OCI-LY1 (cell line): Measurements from ENCODE around the gene SH3BP4.

Experiments used
- CTCF ChIP-seq: fragments of 200-600 bp; sonication (generic), shearing (Covaris generic); IDR thresholded peaks from 2 replicates; pipeline ENCODE4 v1.5.1; 2017; ENCODE audit warnings: mild to moderate bottlenecking, antibody characterized with exemption, low read length, moderate library complexity, mixed read lengths
- EZH2 ChIP-seq: fragments of 200-600 bp; sonication (generic), shearing (Covaris generic); IDR thresholded peaks from 2 replicates; pipeline ENCODE4 v1.8.0; 2017; ENCODE audit warnings: borderline replicate concordance, mixed run types, mild to moderate bottlenecking, antibody characterized with exemption, low read length, moderate library complexity, mixed read lengths

- no peak for TF ChIP-seq CTCF
- TF ChIP-seq EZH2, result no peak
These were observed 38.5 kb downstream of the SH3BP4 start for GRCh38 chr2:234990300-234990699.
